Measurements from ENCODE around the gene CAVIN2.

CAVIN2 gene, protein sequence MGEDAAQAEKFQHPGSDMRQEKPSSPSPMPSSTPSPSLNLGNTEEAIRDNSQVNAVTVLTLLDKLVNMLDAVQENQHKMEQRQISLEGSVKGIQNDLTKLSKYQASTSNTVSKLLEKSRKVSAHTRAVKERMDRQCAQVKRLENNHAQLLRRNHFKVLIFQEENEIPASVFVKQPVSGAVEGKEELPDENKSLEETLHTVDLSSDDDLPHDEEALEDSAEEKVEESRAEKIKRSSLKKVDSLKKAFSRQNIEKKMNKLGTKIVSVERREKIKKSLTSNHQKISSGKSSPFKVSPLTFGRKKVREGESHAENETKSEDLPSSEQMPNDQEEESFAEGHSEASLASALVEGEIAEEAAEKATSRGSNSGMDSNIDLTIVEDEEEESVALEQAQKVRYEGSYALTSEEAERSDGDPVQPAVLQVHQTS

DNA sequence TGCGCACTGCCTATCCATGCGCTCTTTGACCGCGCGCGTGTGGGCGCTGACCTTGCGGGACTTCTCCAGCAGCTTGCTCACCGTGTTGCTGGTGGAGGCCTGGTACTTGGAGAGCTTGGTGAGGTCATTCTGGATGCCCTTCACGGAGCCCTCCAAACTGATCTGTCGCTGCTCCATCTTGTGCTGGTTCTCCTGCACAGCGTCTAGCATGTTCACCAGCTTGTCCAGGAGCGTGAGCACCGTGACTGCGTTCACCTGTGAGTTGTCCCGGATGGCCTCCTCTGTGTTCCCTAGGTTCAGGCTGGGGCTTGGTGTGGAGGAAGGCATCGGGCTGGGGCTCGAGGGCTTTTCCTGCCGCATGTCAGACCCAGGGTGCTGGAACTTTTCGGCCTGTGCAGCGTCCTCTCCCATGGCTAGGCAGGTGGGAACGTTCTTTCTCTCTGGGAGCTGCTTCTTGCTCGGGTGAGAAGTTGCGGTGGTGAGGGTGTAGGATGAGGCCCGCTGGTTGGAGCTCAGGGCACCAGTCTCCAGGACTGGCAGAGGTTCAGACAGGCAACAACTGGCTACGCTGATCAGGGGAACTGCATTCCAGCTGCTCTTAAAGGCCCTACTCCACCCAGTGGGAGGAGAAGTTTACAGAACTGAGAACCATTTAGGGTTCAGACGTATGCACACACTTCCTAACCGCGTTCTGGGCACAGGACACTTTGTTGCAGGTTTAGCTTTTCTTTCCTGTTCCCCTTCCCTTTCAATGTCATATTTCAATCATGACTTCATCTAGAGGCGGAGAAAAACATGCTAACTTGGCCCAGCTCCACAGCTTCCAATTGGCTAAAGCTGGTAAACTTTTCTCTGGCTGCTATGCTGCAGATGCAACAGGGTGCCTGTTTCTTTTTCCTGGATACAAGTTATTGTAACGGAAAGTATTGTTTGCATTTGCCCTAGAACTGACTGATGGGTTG lies at the start of gene CAVIN2:
Gene CAVIN2, minus strand, starts transcription at position 574 of the 962 bp plus-strand sequence. Its CDS starts 163 bp downstream, at position 411.
- no peak for DNase-seq

DNA sequence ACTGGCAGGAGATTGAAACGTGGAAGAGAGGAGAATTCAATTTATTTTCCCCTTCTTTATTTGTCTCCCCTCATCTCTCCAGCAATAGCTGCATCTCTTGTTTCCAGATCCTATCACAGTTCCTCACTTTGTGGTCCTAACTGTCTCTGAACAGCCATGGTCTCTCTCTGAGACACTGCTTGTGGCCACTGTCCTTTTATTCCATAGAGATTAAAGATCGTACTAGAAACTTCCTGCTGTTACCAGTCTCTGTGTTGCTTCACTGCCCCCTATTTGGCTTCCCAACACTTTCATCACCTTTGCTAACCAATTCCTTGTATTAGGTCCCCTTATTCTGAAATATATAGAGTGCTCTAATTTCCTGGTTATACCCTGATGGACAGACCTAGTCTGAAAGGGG lies 48.9 kb upstream of the CAVIN2 start:
- DNase-seq: no peak

DNA sequence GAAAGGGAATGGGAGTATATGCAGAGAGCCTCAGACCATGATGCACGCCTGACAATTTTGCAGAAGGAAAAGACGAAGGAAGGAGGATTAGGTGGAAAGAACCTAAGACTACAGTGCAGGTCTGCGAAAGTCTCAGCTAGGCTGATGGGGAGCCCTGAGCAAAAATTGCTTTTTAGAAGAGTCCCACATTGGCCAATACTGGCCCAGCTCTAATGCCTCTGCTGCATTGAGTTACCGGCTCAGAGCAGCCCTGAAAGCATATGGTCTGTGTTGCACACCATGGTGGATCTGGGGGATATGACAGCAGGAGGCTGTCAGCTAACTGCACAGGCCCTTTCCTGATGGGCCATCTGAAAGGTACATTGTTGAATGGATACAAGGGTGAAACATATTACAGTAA lies 48.3 kb upstream of the CAVIN2 start:
- DNase-seq: no peak

DNA sequence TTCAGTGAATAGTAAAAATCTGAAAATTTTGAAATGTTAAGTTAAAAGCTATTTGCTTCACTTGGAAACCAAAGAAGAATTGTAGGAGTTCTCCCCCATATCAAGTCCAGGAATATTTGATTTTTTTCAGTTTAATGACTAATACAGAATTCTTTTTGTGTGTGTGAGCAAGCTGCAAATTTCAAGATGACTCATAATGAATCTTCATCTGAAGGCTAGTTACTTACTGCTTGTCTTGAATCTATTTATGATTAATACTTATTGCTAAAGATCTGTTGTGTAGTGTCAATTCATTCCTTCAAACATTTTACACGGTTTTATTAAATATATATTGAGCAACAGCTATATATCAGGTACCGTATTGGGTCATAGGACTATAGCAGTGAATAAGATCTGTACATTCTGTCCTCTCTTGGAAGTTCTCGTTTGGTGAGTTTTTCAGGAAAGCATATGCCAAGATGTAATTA lies 47.8 kb upstream of the CAVIN2 start:
- DNase-seq: no peak

DNA sequence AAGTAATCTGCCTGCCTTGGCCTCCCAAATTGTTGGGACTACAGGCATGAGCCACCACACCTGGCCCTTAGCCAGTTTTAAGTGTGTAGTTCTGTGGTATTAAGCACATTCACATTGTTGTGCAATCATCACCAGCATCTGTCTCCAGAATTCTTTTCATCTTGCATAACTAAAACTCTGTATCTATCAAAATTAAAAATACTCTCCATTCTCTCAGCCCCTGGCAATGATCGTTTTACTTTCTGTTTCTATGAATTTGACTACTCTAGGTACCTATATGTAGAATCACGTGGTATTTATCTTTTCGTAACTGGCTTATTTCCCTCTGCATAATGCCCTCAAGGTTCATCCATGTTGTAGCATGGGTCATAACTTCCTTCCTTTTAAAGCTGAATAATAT lies 45.5 kb upstream of the CAVIN2 start:
- DNase-seq: no peak

DNA sequence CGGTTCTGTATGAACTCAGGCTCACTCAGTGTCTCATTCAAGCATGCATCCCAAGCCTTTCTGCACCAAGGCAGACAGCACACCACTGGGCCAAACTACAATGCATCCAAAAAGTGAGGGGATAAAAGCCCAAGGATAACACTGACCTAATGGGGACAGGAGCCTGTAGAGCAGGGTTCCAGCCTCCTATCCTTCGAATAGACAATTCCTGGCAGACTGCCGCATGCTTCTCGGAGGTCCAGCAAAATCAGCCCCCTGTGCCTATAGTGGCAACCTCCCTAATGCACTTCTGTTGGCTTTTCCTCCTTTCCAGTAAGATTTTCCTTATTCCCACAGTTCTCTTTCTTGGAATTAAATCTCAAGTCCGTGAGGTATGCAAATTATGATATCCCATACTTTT lies 44.8 kb upstream of the CAVIN2 start:
- no peak for DNase-seq

DNA sequence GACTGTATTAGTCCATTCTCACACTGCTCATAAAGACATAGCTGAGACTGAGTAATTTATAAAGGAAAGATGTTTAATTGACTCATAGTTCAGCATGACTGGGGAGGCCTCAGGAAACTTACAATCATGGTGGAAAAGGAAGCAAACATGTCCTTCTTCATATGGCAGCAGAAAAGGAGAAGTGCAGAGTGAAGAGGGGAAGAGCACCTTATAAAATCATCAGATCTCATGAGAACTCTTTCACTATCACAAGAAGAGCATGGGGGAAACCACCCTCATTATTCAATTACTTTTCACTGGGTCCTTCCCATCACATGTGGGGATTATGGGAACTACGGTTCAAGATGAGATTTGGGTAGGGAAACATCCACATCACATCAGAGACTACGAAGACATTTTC lies 43.0 kb upstream of the CAVIN2 start:
- no peak for DNase-seq

DNA sequence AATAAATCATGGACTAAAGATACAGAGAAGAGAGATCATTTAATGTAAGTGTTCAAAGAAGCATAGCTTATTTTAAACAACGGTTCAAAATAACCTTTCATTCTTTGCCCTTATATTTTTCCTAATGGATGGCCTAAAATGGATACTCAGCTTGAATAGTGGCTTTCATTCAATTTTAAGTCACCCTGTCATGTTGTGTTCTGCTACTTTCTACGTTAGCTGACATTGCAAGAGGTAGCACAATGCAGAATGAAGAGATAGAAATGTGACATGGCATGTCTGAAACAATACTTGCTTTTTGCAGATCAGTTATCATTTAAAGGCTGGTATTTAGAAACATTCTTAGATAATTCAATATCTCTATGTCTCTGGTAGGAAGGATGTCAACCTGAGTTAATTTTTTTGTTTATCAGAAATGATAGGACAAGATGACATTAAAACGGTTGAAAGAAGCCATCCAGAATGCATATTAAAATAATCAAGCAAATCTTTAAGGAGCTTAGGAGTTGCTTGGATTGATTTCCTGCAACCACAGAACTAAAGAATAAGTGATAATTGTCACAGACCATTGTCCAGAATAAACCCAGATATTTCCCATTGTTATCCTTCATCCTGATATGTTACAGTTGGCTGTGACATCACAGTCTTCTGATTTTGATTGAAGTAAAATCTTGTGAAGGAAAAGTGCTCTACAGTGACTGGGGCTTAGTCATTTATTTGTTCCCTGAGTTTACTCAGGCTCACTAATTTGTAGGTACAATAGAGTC lies 41.7 kb upstream of the CAVIN2 start:
- no peak for DNase-seq

DNA sequence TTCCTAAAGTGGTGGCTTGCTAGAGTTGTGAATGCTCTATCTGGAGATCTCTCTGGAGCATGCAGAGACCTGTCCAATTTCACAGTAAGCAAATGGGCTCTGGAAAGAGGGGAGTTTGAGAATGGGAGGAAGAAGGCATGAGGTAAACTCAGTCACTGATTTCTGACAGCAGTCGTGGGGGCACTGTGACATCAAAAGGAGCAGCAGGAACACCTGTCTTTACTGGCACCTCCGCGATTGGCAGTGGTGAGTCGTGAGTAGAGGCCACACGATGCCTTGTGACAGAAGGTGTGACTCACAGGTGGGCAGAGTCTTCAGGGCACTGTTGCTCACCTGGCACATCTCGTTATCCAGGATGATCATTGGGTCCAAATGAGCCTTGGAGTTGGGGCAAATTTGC lies 38.8 kb upstream of the CAVIN2 start:
- no peak for DNase-seq

DNA sequence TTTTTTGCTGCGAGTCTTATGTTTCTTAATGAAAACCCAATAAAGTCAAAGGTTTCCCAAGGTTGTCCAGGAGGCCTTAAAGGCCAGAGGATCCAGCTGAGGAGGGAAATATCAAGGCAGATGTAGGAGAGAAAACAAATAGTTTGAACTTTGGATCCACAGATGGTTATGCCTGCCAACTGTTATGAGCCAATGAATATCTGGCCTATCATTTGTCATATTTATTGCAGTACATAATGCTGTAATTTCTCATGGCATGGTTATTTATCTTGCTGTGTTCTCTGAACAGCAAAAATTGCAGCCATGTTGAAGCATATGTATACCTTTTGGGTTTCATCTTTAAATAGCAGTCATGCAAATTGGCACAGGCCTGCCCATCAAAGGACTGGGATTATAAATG lies 38.2 kb upstream of the CAVIN2 start:
- no peak for DNase-seq

DNA sequence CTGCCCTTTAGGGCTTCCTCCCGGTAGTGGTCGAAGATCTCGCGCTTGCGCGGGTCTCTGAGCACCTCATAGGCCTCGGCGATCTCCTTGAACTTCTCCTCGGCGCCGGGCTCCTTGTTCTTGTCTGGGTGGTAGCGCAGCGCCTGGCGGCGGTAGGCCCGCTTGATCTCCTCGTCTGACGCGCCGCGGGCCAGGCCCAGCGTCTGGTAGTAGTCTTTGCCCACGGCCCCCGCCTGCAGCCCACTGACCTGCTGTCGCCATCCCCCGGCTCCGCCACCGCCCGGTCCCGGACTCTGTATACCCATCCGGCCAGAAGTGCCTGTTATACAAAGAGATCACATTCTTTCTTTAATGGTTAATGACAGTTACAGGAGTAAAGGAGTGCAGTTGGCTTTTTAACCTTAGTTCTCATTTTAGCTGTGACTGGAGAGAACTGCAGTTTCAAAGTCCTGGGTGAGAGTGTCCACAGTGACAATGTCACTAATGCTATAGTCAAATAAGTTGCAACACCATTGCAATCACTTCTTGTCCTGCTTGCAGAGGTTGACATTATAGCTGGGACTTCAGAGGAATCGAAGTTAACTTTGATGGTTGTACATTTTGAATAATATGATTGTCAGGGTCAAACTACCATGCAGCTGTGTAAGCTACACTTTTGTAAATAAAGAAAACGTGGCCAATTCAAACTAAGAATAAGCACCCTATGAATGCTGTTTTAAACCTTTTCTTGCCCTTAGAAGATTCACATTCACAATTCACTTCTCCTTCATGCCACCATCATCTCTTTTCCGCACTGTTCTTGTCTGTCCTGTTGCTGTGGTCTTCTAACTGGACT lies 35.3 kb upstream of the CAVIN2 start:
- no peak for DNase-seq

DNA sequence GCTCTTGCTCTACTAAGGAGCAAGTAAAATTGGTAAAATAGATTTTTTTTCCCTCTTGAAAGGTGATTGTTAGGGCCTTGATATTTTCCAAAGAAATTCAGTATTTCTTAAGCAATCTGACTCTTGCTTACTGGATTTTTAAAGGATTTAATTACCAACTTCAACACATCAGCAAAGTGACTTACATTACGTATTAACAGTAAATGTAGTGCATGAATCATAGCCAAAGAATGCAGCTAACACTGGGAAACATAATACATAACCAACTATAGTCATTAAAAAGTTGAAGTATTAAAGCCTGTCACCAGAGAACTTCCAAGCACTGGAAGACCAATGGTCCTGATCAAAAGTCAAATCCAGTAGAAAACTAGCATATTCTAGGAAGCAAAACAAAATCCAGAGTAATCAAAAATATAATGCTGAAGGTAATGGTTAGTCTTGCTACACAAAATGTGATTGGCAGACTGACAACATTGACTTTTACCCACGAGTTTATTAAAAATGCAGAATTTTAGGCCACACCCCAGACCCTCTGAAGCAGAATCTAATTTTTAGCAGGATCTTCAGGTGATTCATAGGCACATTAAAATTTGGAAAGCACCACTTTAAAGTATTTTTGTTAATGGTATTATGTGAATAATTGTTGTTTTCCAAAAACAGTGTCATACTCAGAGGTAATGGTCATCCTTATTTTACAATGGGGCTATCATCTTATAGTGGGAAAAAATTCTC lies 31.8 kb upstream of the CAVIN2 start:
- no peak for DNase-seq

DNA sequence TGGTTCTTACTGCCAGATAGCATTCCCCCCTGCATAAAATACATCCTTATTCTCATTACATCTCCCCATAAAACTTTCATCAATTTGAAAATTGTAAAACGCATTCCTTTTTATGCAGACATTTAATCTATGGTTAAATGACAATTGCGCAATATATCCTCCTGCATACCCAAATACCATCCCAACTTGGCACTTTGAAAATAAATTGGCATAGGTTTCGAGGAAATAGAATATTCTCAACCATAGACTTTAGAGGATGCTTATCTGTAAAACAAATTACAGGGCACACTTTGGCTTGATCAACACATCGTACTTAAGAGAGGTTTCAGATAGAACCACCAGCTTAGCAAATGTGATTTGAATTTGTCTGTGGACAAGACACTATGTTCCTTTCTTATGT lies 31.0 kb upstream of the CAVIN2 start:
- no peak for DNase-seq

DNA sequence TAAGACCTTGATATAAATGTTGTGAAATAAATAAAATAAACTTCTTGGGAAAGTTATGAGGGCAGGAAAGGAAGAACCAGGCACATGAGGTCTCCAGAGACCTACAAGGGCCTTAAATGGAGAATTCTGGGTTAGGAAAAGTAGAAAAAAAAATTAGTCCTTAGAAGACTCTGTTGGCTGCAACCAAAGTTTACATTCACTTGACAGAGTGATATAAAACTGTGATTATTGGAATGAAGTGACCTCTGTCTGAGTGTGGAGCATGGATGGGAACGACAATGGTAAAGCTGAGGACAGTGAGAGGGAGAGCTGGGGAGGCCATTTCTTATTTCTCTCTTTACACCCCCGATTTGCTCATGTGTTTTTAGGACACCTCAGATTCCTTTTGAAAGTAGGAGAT lies 29.0 kb upstream of the CAVIN2 start:
- no peak for DNase-seq

DNA sequence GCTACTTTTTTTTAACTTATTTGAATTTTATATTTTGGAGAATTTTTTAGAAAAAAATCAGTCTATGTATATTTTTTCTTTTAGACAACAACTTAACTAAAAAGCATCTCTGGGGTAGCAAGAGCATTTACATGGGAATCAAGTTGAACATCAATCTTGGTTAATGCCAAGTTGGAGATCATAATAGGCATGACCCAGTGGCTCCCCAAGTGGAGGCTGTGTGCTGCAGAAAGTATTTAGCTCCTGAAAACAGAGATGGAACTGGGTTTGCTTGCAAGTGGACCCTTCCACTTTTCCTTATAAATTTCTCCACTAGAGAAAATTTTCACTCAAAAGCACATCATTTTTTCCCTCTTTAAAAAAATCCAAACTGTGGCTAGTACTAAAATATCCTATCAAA lies 23.9 kb upstream of the CAVIN2 start:
- no peak for DNase-seq

DNA sequence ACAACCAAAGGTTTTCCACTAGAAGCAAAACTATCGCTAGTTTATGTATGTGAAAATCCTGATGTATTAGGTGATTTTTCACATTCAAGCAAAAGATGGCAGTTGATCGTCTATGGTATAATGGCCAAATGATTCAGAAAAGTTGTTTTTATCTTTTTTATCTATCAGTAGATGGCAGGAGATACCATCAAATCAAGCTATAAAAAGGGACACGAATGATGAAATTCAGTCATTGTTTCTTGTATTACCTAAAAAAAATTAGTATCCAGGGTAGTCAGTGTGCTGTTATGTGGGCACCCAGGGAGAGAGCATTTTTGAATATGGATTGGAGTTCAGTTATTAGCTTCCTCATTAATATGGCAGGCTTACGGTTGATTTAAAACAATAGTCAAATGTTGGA lies 22.9 kb upstream of the CAVIN2 start:
- no peak for DNase-seq

DNA sequence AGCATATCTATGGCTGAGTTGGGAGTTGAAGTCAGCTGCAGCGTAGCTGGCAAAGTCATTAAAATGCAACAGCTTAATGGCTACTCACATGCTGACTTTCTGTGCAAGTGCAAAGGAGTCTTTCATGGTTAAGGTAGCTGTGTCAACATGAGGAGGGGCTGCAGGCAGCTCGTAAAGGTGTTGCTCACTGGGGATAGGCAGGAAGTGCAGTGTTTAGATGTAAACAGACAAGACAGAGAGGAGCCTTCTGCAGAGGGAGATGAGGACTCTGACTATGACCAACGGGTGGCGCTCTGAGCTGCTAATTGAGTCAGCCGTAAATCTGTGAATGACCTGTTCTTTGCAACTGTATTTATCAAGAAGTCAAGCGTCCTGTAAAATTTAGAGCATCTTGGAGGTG lies 22.3 kb upstream of the CAVIN2 start:
- no peak for DNase-seq

DNA sequence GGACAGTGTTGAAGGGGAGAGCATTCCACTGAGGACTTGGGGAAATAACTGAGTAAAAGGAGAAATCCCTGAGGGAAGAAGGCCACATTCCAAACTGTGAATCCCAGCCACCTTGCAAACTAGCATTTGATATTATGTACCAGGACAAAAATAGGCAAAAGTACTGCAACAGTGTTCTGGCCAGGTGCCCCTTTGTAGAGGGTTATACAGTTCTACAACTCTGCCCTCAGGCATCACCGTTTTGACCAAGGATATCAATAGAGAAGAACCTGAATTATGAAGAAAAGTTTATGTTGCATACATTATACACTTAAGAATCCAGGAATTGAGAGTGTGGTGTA lies 20.6 kb upstream of the CAVIN2 start:
- DNase-seq: no peak

DNA sequence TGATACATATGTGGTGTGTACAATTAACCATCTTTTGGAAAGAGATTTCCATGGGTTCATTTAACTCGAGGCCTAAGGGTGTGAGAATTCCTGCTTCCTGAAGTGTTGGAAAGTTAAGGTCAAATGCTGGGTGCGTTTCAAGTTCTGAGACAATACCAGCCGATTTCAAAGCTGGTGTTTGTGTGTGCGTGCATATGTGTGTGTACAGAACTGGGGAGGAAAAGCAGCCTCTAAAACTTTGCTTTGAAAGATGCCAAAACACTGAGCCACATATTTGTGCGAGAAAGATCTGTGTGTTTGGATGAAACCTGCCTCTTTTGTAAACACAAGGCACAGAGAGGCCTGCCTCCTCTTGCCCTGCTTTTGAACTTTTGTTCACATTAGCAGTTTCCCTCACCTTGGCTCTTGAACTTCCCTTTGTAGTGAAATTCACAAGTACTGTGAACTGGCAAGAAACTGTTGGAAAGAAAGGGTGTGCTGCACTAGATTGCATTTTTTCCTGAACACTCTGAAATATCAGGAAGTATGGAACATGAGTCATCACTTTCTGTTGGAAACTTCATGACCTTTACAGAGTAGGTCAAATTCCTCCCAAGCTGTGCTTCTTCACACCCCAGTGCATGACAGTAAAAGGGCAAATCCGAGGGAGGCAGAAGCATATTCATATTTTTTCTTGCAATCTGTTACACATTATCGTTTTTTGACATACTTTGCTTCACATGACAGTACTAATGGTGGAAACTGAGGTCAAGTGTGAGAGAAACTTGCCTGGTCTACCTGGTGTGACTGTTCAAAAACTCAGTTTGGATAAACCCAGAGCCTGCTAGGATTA lies 20.0 kb upstream of the CAVIN2 start:
- DNase-seq: no peak

DNA sequence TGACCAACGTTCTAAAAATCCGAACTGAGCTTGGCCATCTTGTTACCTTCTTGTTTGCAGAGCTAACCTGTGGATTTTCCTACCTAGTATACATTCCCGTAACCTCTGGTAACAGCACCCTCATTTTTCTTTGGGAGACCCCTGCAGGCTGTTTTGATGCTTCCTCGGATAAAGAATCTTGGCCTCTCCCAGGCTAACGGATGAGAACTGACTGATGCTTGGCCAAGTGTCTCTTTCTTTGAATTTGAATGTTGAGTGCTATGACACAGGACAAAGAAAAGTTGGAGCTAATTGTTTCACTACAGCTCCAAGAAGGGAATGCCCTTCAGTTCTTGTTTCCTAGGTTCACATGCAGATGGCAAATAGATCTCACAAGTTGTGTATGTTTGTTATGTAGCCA lies 19.3 kb upstream of the CAVIN2 start:
- DNase-seq: no peak

Measured in CD4-positive, alpha-beta T cell treated with Interleukin-6 for 4 hours (primary cell).